IPS-11a (cell line): ENCODE results near the gene F12.
"Not testable (repeated sequence)": the region's sequence is repeated elsewhere in the genome, so short reads cannot be mapped to it uniquely, and the experiment has no call there.

Source experiments
- H3K4me3 ChIP-seq: one replicate; pipeline ENCODE4 v1.5.1; 2013; ENCODE audit warnings: low read depth, low read length, control low read depth

Gene F12

GRCh38 chr5:177371120-177372033 is 38.0 kb downstream of the F12 start:
- peak overlapping the region; percentile 43 for H3K4me3 ChIP-seq

GRCh38 chr5:177370488-177371119 is 38.8 kb downstream of the F12 start:
- no peak overlapping the region for H3K4me3 ChIP-seq

- no peak overlapping the region for H3K4me3 ChIP-seq
Measured at GRCh38 chr5:177369645-177370440, 39.5 kb downstream of the F12 start.

GRCh38 chr5:177368869-177369644 is 40.3 kb downstream of the F12 start:
- H3K4me3 ChIP-seq = no peak overlapping the region

- no peak overlapping the region for H3K4me3 ChIP-seq
Measured at GRCh38 chr5:177367981-177368868, 41.1 kb downstream of the F12 start.

GRCh38 chr5:177367323-177367848 is 42.0 kb downstream of the F12 start:
- H3K4me3 ChIP-seq = peak overlapping the region; percentile 24

GRCh38 chr5:177366528-177367322 is 42.6 kb downstream of the F12 start:
- H3K4me3 ChIP-seq = peak overlapping the region; percentile 61

- no peak overlapping the region for H3K4me3 ChIP-seq
Measured at GRCh38 chr5:177365845-177366527, 43.4 kb downstream of the F12 start.

- H3K4me3 ChIP-seq = no peak overlapping the region
Measured at GRCh38 chr5:177364159-177364962, 45.0 kb downstream of the F12 start.

GRCh38 chr5:177363565-177363964 is 45.8 kb downstream of the F12 start:
- peak overlapping the region; percentile 13 for H3K4me3 ChIP-seq

- H3K4me3 ChIP-seq = peak overlapping the region; percentile 69
Measured at GRCh38 chr5:177362610-177363507, 46.5 kb downstream of the F12 start.

GRCh38 chr5:177362292-177362609 is 47.1 kb downstream of the F12 start:
- H3K4me3 ChIP-seq = no peak overlapping the region

- H3K4me3 ChIP-seq = no peak overlapping the region
Measured at GRCh38 chr5:177361418-177362291, 47.7 kb downstream of the F12 start.

GRCh38 chr5:177360740-177361139 is 48.6 kb downstream of the F12 start:
- H3K4me3 ChIP-seq = not testable (repeated sequence)

GRCh38 chr5:177359860-177360259 is 49.5 kb downstream of the F12 start:
- no peak overlapping the region for H3K4me3 ChIP-seq
